SK-N-MC (cell line): ENCODE measurements around the gene TRIM71.

ENCODE experiments used
- EZH2 ChIP-seq: fragments of 200-600 bp; sonication (generic); IDR thresholded peaks from one replicate; pipeline ENCODE4 v1.6.1; 2017; ENCODE audit warnings: antibody characterized with exemption
- POLR2AphosphoS5 ChIP-seq: IDR thresholded peaks from 2 replicates; pipeline ENCODE4 v1.6.1; 2012; ENCODE audit warnings: mild to moderate bottlenecking, low read depth, low read length, borderline replicate concordance

GRCh38 chr3:32815841-32816438 lies 1.9 kb upstream of the TRIM71 start:
- no peak for TF ChIP-seq POLR2AphosphoS5
- no peak for TF ChIP-seq EZH2
